Colonic mucosa (tissue), 4 donors: ENCODE results near the gene GRM8. TPM values are rescaled to one million over a fixed set of nuclear protein-coding genes. Genes with fewer than 3 reads are reported as not detected.

Experiments used
- DNase-seq: peaks from one replicate; pipeline ENCODE4 v3.0.0-alpha.2; 2020
- H3K27ac ChIP-seq: fragments of 200-600 bp; one replicate; pipeline ENCODE4 v1.8.0; 2021
- H3K27me3 ChIP-seq: fragments of 200-600 bp; one replicate; pipeline ENCODE4 v1.8.0; 2021
- H3K36me3 ChIP-seq: fragments of 200-600 bp; one replicate; pipeline ENCODE4 v1.8.0; 2021
- H3K4me1 ChIP-seq: fragments of 200-600 bp; one replicate; pipeline ENCODE4 v1.8.0; 2021; ENCODE audit warnings: mild to moderate bottlenecking
- H3K4me3 ChIP-seq: fragments of 200-600 bp; one replicate; pipeline ENCODE4 v1.8.0; 2021
- H3K9ac ChIP-seq, 2 donors: one replicate each; pipeline ENCODE4 v1.7.0; 2013; ENCODE audit warnings: control low read depth in 2 of 2, low read depth in 2 of 2, low read length in 2 of 2
- H3K9me3 ChIP-seq: fragments of 200-600 bp; one replicate; pipeline ENCODE4 v1.8.0; 2021
- intact Hi-C: fragments of 100-400 bp; cut with DNase I; formaldehyde crosslinking; loops from one replicate; pipeline ENCODE4 v1.14.1; 2022
- total RNA-seq, 2 donors: library from RNA; stranded (reverse); fragmentation: NEBNext Ultra II Directional in 1 of 2; extraction: Animal tissue kit (Norgen Biotek cat#: 25700) in 1 of 2; gene quantifications; one replicate each; pipeline ENCODE4 v1.2.1, GENCODE V29; 2021
- TF ChIP-seq, protein P1 (sequence below): fragments of 200-600 bp; IDR thresholded peaks from one replicate; pipeline ENCODE4 v1.8.0; 2022; ENCODE audit warnings: antibody characterized with exemption, mild to moderate bottlenecking
- donor health status: healthy.
- donor health status: DM: no; HTN: no; CAD: no.
- donor health status: DM: no; HTN: no; CAD: no.

Gene GRM8
- total RNA-seq, 2 donors from 2014 or later, result 2.2 to 2.5 TPM

DNA sequence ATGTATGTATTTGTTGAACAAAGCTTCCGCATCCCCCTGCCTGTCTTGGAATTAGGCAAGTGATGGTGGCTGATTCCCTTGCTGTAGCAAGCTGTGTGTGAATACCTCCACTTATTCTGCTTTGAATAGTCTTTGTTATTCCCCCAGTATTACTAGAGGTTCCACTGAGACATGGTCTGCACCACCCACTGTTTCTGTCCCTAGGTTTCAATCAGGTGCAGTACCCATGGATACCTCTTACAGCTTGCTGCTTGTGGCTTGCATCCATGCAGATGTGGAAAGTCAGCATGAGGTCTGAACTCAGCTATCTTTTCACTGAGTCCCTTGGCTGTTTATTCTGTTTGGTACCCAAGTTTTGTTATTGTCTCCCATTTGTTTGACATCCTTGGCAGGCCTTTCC is 447.4 kb downstream of the GRM8 start:
- no peak overlapping the region for H3K4me3 ChIP-seq
- intact Hi-C loops, result loop anchor here (10.0 kb wide), 1 partner anchor 449 kb away; the partner anchor contains the start of gene GRM8
- no peak overlapping the region for H3K27ac ChIP-seq
- H3K27me3 ChIP-seq, result no peaks in the 10 kb centered on the region
- no peaks in the 10 kb centered on the region for H3K36me3 ChIP-seq
- TF ChIP-seq, protein P1, sequence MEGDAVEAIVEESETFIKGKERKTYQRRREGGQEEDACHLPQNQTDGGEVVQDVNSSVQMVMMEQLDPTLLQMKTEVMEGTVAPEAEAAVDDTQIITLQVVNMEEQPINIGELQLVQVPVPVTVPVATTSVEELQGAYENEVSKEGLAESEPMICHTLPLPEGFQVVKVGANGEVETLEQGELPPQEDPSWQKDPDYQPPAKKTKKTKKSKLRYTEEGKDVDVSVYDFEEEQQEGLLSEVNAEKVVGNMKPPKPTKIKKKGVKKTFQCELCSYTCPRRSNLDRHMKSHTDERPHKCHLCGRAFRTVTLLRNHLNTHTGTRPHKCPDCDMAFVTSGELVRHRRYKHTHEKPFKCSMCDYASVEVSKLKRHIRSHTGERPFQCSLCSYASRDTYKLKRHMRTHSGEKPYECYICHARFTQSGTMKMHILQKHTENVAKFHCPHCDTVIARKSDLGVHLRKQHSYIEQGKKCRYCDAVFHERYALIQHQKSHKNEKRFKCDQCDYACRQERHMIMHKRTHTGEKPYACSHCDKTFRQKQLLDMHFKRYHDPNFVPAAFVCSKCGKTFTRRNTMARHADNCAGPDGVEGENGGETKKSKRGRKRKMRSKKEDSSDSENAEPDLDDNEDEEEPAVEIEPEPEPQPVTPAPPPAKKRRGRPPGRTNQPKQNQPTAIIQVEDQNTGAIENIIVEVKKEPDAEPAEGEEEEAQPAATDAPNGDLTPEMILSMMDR, result no peak
- H3K9ac ChIP-seq, result no peak overlapping the region
- no peak for DNase-seq
- no peaks in the 10 kb centered on the region for H3K4me1 ChIP-seq
- no peaks in the 10 kb centered on the region for H3K9me3 ChIP-seq

DNA sequence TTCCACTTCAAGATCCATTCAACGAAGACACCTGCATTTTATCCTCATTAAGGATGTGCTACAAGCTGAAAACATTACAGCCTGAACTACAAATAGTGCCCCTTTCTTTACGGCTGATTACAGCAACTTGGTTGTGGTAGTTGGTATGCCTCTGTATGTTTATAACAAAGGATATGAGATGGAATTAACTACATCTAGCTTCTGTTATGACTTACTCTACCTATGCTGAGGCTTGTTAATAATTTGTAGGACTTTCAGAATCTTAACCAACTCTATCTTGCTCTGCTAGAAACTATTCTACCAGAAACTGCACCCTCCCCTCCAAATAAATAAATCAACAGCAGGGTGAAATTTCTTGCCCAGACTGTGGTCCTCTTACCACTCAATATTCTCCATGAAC is 448.1 kb downstream of the GRM8 start:
- no peaks in the 10 kb centered on the region for H3K27me3 ChIP-seq
- TF ChIP-seq, protein P1, result no peak
- H3K4me1 ChIP-seq, result no peaks in the 10 kb centered on the region
- H3K36me3 ChIP-seq, result no peaks in the 10 kb centered on the region
- no peak overlapping the region for H3K27ac ChIP-seq
- no peak for DNase-seq
- H3K9me3 ChIP-seq, result no peaks in the 10 kb centered on the region
- intact Hi-C loops, result loop anchor here (5.0 to 10.0 kb wide), 2 partner anchors 263 to 450 kb away; partner anchors contain the start of gene GRM8
- no peak overlapping the region for H3K9ac ChIP-seq
- H3K4me3 ChIP-seq, result no peak overlapping the region

DNA sequence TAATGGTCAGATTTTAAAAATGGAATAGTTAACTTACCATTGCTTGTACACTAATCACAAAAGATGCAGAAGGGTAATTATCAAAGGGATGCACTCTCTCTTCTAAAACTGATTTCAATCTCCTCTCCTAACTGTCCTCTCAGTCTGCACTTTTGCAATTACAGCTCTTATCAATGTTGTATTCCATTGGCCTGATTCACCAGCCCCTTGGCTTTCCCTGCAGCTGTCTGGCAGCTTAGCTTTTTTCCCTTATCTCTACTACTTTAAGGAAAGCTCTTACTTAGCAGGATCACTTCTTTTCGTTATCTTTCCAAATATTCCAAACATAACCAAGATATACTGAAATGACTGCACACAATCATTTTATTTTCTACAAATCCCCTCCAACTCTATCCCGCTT is 448.8 kb downstream of the GRM8 start:
- Histone ChIP-seq H3K9ac (no peak overlapping the region), H3K36me3 (no peaks in the 10 kb centered on the region), H3K27me3 (no peaks in the 10 kb centered on the region), H3K27ac (no peak overlapping the region), H3K4me3 (no peak overlapping the region), H3K4me1 (no peaks in the 10 kb centered on the region), H3K9me3 (no peaks in the 10 kb centered on the region)
- TF ChIP-seq, protein P1, result no peak
- intact Hi-C loops, result loop anchor here (5.0 to 10.0 kb wide), 2 partner anchors 263 to 451 kb away; partner anchors contain the start of gene GRM8
- DNase-seq, result no peak

DNA sequence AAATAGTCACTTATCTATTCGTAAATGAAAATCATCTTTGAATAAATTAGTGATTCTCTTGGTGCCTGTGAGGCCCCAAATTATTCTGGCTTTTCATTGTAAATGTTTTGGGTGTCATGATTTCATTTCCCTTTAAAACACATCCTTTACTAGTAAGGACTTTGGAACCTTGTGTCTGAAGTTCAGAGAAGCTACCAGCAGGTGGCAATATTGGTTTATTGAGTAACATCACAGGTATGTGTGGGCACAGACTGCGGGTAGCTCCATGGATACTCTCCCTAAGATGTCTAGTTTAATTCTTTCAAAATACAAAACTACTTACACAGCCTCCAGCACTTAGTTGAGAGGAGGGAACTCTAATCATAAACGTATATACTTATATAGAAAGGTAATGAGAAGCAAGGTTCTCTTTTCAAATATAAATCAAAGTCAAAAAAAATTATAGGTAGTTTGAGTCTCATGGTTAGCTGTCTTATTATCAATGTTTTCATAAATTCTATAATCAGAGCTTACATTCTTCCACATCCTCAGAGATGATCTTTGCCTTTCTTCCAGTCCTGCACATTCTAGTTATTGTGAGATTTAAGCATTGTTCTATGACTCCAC is 449.6 kb downstream of the GRM8 start:
- no peak overlapping the region for H3K27ac ChIP-seq
- TF ChIP-seq, protein P1, result peak; percentile 60
- DNase-seq, result peak; percentile 63
- H3K4me3 ChIP-seq, result no peak overlapping the region
- H3K36me3 ChIP-seq, result no peaks in the 10 kb centered on the region
- no peak overlapping the region for H3K9ac ChIP-seq
- no peaks in the 10 kb centered on the region for H3K27me3 ChIP-seq
- intact Hi-C loops, result loop anchor here (5.0 to 10.0 kb wide), 2 partner anchors 264 to 452 kb away; partner anchors contain the start of gene GRM8
- H3K4me1 ChIP-seq, result no peaks in the 10 kb centered on the region
- H3K9me3 ChIP-seq, result no peaks in the 10 kb centered on the region

DNA sequence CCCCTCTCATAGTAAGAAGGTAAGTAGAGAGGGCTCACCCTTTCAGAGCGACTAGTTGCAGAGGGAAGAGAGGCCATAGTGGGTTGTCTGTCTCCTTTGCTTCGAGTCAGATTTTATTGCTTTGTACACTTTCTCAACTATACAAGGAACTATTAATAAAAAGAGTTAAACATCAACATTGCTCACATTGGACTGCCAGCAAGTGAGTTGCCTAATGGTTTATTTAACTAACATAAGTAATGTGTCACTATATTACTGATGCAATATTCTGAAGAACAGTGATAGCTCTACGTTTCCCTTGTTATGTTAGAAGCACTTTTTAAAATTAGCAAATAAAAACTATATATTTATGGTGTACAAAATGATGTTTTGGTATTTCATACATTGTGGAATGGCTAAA is 451.0 kb downstream of the GRM8 start:
- H3K9me3 ChIP-seq, result no peaks in the 10 kb centered on the region
- no peak overlapping the region for H3K9ac ChIP-seq
- TF ChIP-seq, protein P1, result no peak
- no peak overlapping the region for H3K4me3 ChIP-seq
- H3K27me3 ChIP-seq, result no peaks in the 10 kb centered on the region
- no peak for DNase-seq
- no peaks in the 10 kb centered on the region for H3K36me3 ChIP-seq
- intact Hi-C loops, result loop anchor here (5.0 to 10.0 kb wide), 2 partner anchors 266 to 453 kb away; partner anchors contain the start of gene GRM8
- H3K27ac ChIP-seq, result no peak overlapping the region
- H3K4me1 ChIP-seq, result no peaks in the 10 kb centered on the region
